Activated CD8-positive, alpha-beta memory T cell treated with anti-CD3 and anti-CD28 coated beads for 1 hour (primary cell): ENCODE measurements around the gene CX3CR1.
"Not testable (repeated sequence)": the region's sequence is repeated elsewhere in the genome, so short reads cannot be mapped to it uniquely, and the experiment has no call there.

ENCODE experiments used
- DNase-seq, 2 donors: peaks; one replicate each; pipeline ENCODE4 v3.0.0-alpha.2; 2020; ENCODE audit warnings: low read depth in 1 of 2; ENCODE audit errors: extremely low read depth in 1 of 2

Gene CX3CR1

GRCh38 chr3:39268549-39268900 lies 11.3 kb downstream of the CX3CR1 start:
- no peak for DNase-seq

- peak; percentile 39 to 46 for DNase-seq
Observed at GRCh38 chr3:39267631-39268548, 11.9 kb downstream of the CX3CR1 start.

- no peak for DNase-seq
Observed at GRCh38 chr3:39264053-39264452, 15.8 kb downstream of the CX3CR1 start.

GRCh38 chr3:39263576-39263975 lies 16.3 kb downstream of the CX3CR1 start:
- no peak for DNase-seq

- no peak for DNase-seq
Observed at GRCh38 chr3:39262846-39263245, 17.0 kb downstream of the CX3CR1 start.

GRCh38 chr3:39261726-39262125 lies 18.1 kb downstream of the CX3CR1 start:
- DNase-seq: no peak

GRCh38 chr3:39260957-39261356 lies 18.9 kb downstream of the CX3CR1 start:
- peak in 1 of 2 donors; percentile 15 for DNase-seq

- DNase-seq: no peak
Observed at GRCh38 chr3:39260318-39260717, 19.5 kb downstream of the CX3CR1 start.

GRCh38 chr3:39255503-39256325 lies 24.1 kb downstream of the CX3CR1 start:
- no peak for DNase-seq

GRCh38 chr3:39254806-39255449 lies 24.9 kb downstream of the CX3CR1 start:
- no peak for DNase-seq

GRCh38 chr3:39251576-39251975 lies 28.3 kb downstream of the CX3CR1 start:
- no peak for DNase-seq

- no peak for DNase-seq
Observed at GRCh38 chr3:39250116-39250747, 29.6 kb downstream of the CX3CR1 start.

- DNase-seq: no peak
Observed at GRCh38 chr3:39249453-39250115, 30.3 kb downstream of the CX3CR1 start.

- no peak for DNase-seq
Observed at GRCh38 chr3:39241561-39241960, 38.3 kb downstream of the CX3CR1 start.

- no peak for DNase-seq
Observed at GRCh38 chr3:39237027-39237426, 42.8 kb downstream of the CX3CR1 start.

- DNase-seq: no peak
Observed at GRCh38 chr3:39234651-39235050, 45.2 kb downstream of the CX3CR1 start.

- no peak for DNase-seq
Observed at GRCh38 chr3:39232859-39233258, 47.0 kb downstream of the CX3CR1 start.

- no peak for DNase-seq
Observed at GRCh38 chr3:39230453-39230852, 49.4 kb downstream of the CX3CR1 start.

GRCh38 chr3:39228496-39228895 lies 51.3 kb downstream of the CX3CR1 start:
- no peak for DNase-seq

- not testable (repeated sequence) for DNase-seq
Observed at GRCh38 chr3:39227596-39227995, 52.2 kb downstream of the CX3CR1 start.
